Cardiac septum (tissue), 1 donor: Measurements from ENCODE around the gene HAND2. TPM values are rescaled to one million over a fixed set of nuclear protein-coding genes. Genes with fewer than 3 reads are reported as not detected.

Source experiments
- DNase-seq: peaks from one replicate; pipeline ENCODE4 v3.0.0-alpha.2; 2020; ENCODE audit warnings: low spot score
- intact Hi-C: fragments of 100-400 bp; cut with DNase I; formaldehyde crosslinking; loops from one replicate; pipeline ENCODE4 v1.14.0; 2022
- long read RNA-seq: library from polyadenylated mRNA; unstranded; transcript quantifications from one replicate; pipeline ENCODE4 v2.0.0, GENCODE V29; 2021
- total RNA-seq: library from RNA; stranded (reverse); fragmentation: NEBNext Ultra II Directional; extraction: Animal tissue kit (Norgen Biotek cat#: 25700); gene quantifications from one replicate; pipeline ENCODE4 v1.2.1, GENCODE V29; 2021
- donor health status: DM: no; HTN: no; CAD: no.

The HAND2 gene
- 161 TPM for total RNA-seq
- long read RNA-seq, transcript HAND2-201 (2 exons, 2,780 nt): major isoform, 190 of 213 reads
- long read RNA-seq, partial matches to known transcripts: 0 of 213 reads
- long read RNA-seq, other reads (novel, unspliced or antisense): 23 of 213 reads

DNA sequence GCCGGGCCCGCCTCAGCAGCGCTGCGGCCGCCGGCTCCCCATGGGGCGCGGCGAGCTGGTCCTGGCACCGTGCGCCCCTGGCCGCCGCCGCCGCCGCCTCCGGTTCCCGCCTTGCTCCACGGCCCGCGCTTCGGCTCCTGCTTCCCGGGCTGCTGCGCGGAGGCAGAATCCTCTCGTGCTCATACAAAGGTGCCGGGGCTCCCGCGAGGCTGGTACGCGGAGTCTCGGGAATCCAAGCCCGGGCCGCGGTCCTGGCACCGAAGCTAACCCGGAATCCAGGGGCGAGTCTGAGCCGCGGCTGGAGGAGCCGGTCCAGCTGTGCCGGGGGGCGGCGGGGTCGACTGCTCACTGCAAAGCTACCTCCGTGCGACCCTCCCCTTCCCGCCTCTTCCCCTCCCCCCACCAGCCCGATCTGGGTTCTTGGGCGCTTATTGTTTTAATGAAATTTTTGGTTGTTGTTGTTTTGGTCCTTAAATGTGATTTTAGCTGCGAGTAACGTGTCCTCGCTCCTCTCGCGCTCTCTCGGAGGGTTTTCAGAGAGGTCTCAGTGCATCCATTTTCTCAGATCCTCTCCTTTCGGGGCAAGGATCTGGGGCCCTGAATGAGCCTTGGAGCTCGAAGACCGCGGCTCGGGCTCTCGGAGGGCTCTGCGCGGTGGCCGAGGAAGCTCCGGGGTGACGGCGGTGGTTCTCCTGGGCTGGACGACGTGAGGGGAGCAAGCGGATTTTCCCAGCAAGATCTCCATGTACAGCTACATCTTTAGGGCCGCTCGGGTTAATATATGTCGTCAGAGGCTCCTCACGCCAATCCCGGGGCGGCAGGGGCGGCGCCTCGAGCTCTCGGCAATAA lies at the start of gene HAND2:
Gene HAND2 (minus strand): TSS at position 753 of the 849 bp plus-strand sequence. CDS start 940 bp downstream, outside the sequence.
- intact Hi-C loops: loop anchor here (5.0 to 10.0 kb wide), 3 partner anchors 153 to 755 kb away; partner anchors contain the start of genes CEP44 and FBXO8
- peak; percentile 90 for DNase-seq

DNA sequence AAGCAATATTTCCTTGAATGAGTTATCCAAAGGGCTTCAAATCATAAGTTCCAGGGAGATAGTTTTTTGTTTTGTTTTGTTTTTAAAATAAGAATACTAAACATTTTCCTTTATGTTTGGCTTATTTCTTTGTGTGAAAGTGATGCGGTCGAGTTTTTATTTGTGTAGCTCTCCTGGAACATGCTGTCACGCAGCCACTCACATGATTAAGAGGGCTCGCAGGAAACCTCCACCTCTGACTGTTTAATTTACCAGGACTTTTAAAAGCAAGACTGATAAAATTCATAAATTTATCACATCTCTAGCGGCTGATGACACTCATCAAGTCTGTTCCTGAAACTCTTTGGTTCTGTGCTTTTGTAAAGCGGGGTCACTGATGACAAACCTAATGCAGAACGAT lies 48.9 kb upstream of the HAND2 start:
- DNase-seq: no peak
- intact Hi-C loops: no loop called here

- intact Hi-C loops: no loop called here
- no peak for DNase-seq
These were observed 47.9 kb upstream of the HAND2 start for GRCh38 chr4:173577963-173578362.

- intact Hi-C loops: no loop called here
- no peak for DNase-seq
These were observed 45.6 kb upstream of the HAND2 start for GRCh38 chr4:173575482-173576152.

DNA sequence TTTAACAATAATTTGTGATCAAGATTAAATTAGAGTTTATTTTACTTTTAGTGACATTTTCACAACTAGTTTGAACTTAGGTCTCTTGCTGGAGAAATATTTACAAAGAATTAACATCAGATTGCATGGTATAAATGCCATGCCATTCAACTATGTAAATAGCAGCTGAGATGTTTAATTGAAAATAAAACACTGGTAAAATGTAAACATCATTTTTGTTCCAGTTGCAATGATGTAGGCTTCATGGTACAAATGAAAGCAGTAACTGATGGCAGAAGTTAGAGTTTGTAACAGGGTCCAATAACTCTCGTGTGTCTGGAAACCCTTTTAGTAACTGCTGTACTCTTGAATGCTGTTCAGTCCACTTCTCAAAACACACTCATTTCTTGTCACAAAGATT lies 43.7 kb upstream of the HAND2 start:
- intact Hi-C loops: no loop called here
- no peak for DNase-seq

DNA sequence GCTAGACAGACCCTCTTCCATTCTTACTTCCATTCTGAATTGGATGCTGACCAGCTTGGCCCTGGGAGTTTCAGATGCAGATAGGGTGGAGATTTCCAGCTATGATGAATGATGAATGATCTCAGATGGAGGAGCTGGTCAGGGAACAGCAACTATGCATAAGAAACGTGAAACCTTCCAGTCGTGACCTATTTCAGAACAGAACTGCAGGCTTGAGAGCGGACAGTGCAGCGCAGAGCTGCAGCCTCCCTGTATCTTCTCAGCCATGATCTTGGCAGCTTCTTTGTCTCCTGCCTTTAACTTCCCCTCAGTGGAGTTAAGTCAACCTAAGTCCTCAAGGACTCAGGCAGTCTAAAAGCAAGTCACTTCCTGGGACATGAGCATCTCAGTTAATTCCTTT lies 43.3 kb upstream of the HAND2 start:
- DNase-seq: no peak
- intact Hi-C loops: no loop called here

DNA sequence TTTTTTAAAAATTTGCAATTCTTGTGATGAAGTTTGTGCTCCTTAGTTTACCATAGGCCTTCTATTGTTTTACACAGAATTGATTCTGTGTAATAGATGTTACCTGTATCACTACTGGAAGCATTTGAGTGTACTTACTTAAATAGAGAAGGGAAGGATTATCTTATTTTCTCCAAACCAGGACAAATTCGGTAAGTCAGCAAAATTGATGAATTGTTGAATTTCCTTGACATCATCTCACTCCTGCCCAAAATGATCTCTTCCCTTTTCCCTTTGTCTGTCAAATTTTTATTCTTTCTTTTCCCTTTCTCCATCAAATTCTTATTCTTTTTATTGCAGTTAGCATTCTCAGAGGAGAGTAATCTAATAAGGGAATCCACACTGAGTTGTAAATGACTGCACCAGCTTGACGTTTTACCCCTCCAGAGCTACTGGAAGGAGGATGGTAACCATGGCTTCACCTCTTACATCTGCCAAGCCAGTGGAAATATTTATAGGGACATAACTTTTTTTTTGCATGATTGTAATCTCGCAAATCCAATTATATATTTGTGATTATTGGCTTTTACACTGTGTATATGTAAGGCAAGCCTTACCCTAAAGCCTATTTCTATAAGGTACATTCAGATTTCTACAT lies 42.6 kb upstream of the HAND2 start:
- intact Hi-C loops: no loop called here
- no peak for DNase-seq

DNA sequence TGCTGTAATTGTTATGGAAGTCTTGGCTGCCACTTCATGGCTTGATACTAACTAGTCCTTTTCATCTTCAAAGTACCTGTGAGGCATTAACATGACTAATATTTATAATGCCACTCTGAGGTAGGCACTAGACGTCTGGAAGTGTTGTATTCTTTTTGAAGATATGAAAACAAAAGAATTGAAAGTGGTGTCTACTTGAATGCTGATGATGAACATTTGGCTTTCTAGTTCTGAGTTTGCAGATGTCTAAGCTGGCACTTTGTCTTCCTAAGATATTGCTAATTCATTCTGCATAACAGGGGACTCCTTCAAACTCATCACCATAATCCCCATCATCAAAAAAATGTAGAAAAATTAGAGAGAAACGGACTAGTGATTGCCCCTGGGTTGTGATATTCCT lies 41.6 kb upstream of the HAND2 start:
- intact Hi-C loops: no loop called here
- no peak for DNase-seq

- intact Hi-C loops: no loop called here
- DNase-seq: no peak
These were observed 35.3 kb upstream of the HAND2 start for GRCh38 chr4:173565281-173565680.

DNA sequence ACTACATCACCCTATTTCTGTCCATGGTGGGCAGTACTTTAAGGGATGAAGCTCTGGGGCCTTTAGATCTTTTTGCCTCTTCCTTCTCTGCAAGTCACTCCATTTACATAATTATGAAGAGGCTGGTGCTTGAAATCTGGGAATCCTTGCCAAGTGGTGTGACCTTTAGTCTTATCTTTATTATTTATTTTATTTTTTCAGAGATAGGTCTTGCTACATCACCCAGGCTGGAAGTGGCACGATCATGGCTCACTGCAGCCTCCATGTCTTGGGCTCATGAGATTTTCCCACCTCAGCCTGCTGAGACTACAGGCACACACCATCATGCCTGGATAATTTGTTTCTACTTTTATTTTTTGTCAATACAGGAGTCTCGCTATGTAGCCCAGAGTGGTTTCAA lies 34.4 kb upstream of the HAND2 start:
- DNase-seq: no peak
- intact Hi-C loops: loop anchor here (5.0 kb wide), 1 partner anchor 68 kb away; no protein-coding TSS in a partner anchor

- intact Hi-C loops: loop anchor here (5.0 kb wide), 1 partner anchor 71 kb away; no protein-coding TSS in a partner anchor
- DNase-seq: no peak
These were observed 30.9 kb upstream of the HAND2 start for GRCh38 chr4:173560896-173561295.

GRCh38 chr4:173556398-173557131 lies 26.5 kb upstream of the HAND2 start:
- intact Hi-C loops: no loop called here
- no peak for DNase-seq

DNA sequence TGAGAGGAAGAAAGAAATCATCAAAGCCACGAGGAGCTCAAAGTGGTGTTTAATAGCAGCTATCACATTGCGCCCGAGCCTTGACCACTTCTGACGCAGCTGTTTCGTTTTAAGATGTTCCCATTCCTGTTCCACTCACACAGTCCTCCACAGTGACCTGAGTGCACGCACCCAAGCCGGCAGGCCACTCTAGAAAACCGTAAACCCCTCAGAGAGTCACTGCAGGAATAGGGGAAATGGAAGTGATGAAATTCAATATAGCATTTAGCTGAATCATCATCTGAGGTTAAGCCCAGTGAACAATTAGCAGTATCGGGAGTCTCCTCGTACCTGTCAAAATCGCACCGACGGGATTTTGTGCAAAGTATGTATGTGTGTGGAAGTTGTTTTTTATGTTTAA lies 17.9 kb upstream of the HAND2 start:
- DNase-seq: no peak
- intact Hi-C loops: no loop called here

- no peak for DNase-seq
- intact Hi-C loops: no loop called here
These were observed 16.7 kb upstream of the HAND2 start for GRCh38 chr4:173546776-173547175.

DNA sequence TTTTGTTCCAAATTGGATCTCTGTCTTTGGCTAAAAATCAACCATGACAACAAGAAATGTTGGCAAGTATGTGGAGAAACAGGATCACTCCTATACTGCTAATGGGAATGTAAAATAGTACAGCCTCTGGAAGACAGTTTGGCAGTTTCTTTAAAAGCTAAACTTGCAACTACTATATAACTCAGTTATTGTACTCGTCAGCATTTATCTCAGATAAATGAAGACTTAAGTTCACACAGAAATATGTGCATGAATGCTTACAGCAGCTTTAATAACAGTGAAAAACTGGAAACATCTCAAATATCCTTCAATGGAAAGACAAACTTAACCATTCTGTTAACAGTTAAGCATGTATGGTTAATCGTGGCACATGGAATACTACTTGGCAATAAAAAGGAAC lies 15.4 kb upstream of the HAND2 start:
- intact Hi-C loops: no loop called here
- no peak for DNase-seq

GRCh38 chr4:173543266-173543665 lies 13.2 kb upstream of the HAND2 start:
- intact Hi-C loops: no loop called here

DNA sequence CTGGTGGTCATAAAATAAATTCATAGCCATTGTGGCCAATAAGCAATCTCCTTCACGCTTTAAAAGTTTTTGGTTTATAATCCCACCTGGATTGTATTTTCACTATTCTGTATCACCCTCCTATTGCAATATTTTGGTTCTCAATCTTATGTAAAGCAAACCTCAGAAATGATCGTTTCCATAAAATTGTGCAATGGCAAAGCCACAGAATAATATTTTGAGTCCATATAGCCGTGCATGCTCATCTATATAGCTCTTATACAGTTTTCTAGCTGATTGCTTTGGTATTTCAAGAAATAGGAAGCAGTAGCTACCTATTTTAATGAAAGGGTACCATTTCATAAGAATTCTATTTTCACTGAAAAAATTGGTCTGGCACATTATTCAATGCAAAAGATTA lies 10.0 kb upstream of the HAND2 start:
- no peak for DNase-seq
- intact Hi-C loops: loop anchor here (2.0 to 10.0 kb wide), 2 partner anchors 159 to 615 kb away; no protein-coding TSS in a partner anchor

More at GRCh38 chr4:173543266-173543665, 13.2 kb upstream of the HAND2 start:
- no peak for DNase-seq

DNA sequence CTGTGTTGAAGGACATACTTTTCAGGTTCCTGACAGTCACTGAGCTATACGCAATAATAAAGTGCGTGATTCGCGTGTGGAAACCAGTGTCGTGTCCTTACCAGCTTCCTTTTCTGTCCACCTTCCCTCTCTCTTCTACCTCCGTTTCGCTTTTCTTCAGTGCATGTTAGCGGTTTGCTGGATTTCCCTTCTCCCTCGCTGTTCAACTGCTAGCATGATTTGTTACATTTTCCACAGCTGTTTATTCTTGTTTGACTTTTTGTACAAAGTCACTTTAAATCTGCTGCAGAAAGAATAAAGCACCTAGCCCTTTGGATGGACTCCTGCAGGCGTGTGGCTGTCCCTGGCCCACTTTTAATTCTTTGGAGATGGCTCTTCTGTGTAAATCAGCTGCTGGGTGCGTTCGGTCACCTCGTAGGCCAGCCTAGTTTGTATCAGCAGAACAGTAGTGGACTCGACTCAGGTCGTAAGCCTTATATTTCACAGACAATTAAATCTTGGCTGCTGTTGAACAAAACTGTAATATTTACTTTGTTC lies 8.9 kb upstream of the HAND2 start:
- DNase-seq: no peak
- intact Hi-C loops: loop anchor here (2.0 to 10.0 kb wide), 2 partner anchors 160 to 616 kb away; no protein-coding TSS in a partner anchor
